ENCODE measurements around the gene MDP1. TPM values are rescaled to one million over a fixed set of nuclear protein-coding genes. Genes with fewer than 3 reads are reported as not detected.

The MDP1 gene
- total and polyA plus RNA-seq, 10 of the 15 experiments (the other 5 are each of a cell fraction or from before 2014, with no cell fraction given), result 10.4 to 45.8 (median 23.5) TPM

DNA sequence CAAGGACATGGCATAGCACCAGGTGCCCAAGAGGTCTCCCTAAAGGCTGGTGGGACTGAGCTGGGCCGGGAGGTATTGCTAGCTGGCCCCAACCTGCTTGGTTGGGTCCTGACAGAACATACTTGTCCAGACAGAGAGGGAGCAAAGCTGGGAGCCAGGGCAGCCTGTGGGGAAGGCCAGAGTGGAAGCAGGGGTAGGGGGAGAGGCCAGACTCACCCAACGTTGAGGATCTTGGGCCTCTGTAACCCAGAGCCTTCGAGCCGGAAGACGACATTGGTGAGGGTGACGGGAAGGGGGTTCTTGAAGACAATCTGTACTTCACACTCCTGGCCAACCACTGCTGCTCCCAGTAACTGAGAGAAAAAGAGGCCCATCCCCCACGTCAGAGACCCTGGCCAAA is 38.1 kb upstream of the MDP1 start:
- TF ChIP-seq CBFB (IDR thresholded peaks at IDR 0.05; ENCODE audit: low read depth) (no peak), POLR2AphosphoS2 (IDR thresholded peaks at IDR 0.05; ENCODE audit: low read depth, low read length) (no peak), JUND (IDR thresholded peaks at IDR 0.05; ENCODE audit: low read depth, low read length) (no peak), ZNF274 (IDR thresholded peaks at IDR 0.05; ENCODE audit: insufficient read depth, insufficient read length) (no peak), POLR2A (IDR thresholded peaks at IDR 0.05; ENCODE audit: low read depth, low read length) (no peak), SMC3 (IDR thresholded peaks at IDR 0.05; ENCODE audit: borderline replicate concordance, low read length) (no peak), EED (IDR thresholded peaks at IDR 0.05; ENCODE audit: low read depth) (no peak), ZNF384 (IDR thresholded peaks at IDR 0.05; ENCODE audit: borderline replicate concordance, low read depth, low read length) (no peak), MTA2 (IDR thresholded peaks at IDR 0.05; ENCODE audit: low read depth) (no peak), ATF7 (IDR thresholded peaks at IDR 0.05; ENCODE audit: low read depth) (no peak), SMAD5 (IDR thresholded peaks at IDR 0.05; ENCODE audit: low read depth) (no peak), SRF (IDR thresholded peaks at IDR 0.05; ENCODE audit: low read depth in 2 of 2, low read length in 2 of 2) (no peak), NBN (IDR thresholded peaks at IDR 0.05) (no peak), SP1 (IDR thresholded peaks at IDR 0.05; ENCODE audit: low read depth, low read length) (no peak)
- H3K9me3 ChIP-seq (replicated peaks; ENCODE audit: control insufficient read depth, insufficient read depth, low read length), result no peaks in the 10 kb centered on the region
- intact Hi-C loops (cut with micrococcal nuclease; ENCODE audit: unreplicated experiment) (no loop called here), in situ Hi-C loops (cut with MboI) (no loop called here)
- no TSS peak for BruUV-seq (replicated peaks)
- peaks cover 22% of the 10 kb centered on the region for H3K4me1 ChIP-seq (ENCODE audit: control insufficient read depth, insufficient read depth, low read length)
- no peak overlapping the region for H3K4me3 ChIP-seq
- no peak overlapping the region for H2AFZ ChIP-seq (ENCODE audit: control insufficient read depth, low read depth, low read length)
- H3K27me3 ChIP-seq (replicated peaks in 1 of 2; ENCODE audit: control insufficient read depth in 2 of 2, insufficient read depth in 2 of 2, low read length in 1 of 2), result no peaks in the 10 kb centered on the region
- CTCF ChIA-PET, result interaction anchor here (0.6 to 2.8 kb wide), 3 partner anchors 11 to 55 kb away, joined by 3 to 16 read pairs (median 4); partner anchors contain the start of gene TINF2
- no peak overlapping the region for H3K4me2 ChIP-seq (ENCODE audit: control insufficient read depth, insufficient read depth)
- DNase-seq (ENCODE audit: low read depth, low spot score), result no peak
- H4K20me1 ChIP-seq (ENCODE audit: control insufficient read depth, insufficient read depth), result no peaks in the 10 kb centered on the region
- POLR2A ChIA-PET, result interaction anchor here (0.6 kb wide), 1 partner anchor 31 kb away, joined by 11 read pairs; no protein-coding TSS in a partner anchor
- no peaks in the 10 kb centered on the region for H3K79me2 ChIP-seq (ENCODE audit: control insufficient read depth, insufficient read depth, low read length)
- RAD21 ChIA-PET (ENCODE audit: unreplicated experiment), result no interaction called here
- SMC1A ChIA-PET (ENCODE audit: uncharacterized antibody, unreplicated experiment), result no interaction called here
- no peak overlapping the region for H3K9ac ChIP-seq (ENCODE audit: control insufficient read depth, insufficient read depth, low read length)
- 75% methylated on average over 7 of the region's 7 CpGs for WGBS (ENCODE audit: insufficient coverage, insufficient replicate concordance, low lambda C conversion rate, missing lambda C conversion rate)
- H3K27ac ChIP-seq (ENCODE audit: control insufficient read depth, insufficient read depth), result no peak overlapping the region
- no peak for FAIRE-seq
- peaks cover 0 to 3% of the 10 kb centered on the region in 2 experiments; a peak in 2 of 4 replicates for H3K36me3 ChIP-seq (ENCODE audit: control insufficient read depth in 2 of 2, insufficient read depth in 2 of 2, low read length in 1 of 2)
- ATAC-seq, result no peak

Data from GM12878 (cell line).